HG02973 (cell line): ENCODE measurements around the gene MXI1.

Experiments
- ATAC-seq: cut with Tn5 transposase; IDR thresholded peaks from one replicate; pipeline ENCODE4 v1.9.1; 2021; ENCODE audit warnings: moderate library complexity; ENCODE audit not compliant: unreplicated experiment

MXI1 gene

DNA sequence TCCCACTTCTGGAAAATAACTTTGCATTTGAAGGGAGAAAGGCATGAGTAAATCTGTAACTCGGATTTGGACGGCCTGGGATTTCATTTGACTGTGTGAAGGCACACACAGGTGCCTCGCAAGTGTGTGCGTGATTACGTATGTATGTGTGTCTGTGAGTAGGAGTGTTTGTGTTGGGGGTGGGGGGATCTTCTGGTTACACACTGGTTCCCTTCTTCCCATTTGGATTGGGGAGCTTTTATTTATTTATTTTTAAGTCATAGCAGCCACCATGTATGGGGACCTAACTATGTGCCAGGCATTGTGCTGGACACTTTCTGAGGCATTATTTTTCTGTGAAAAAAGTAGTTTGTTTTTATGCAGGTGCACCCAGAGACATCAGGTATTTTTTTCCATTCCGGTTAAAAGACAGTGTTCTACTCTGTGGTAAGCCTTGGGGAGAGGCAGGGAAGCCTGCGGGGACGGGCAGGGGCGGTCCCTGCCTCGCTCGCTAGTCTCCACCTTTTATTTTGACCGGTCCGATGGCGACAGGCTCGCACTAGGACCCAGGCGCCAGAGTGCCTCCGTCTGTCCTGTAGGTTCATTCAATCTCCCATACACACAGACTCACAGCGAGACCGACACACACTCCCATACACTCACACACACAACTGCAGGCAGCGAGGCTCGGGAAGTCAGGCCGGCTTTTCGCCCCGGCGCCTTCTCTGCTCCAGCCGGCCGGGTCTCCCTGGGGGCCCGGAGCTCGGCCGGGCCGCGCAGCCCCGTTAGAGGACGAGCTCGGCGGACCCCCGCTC is at the start of gene MXI1:
TSS of gene MXI1 (plus strand) at position 595 of the 794 bp plus-strand sequence. CDS start 204 bp downstream, outside the sequence.
- peak; percentile 52 for ATAC-seq

DNA sequence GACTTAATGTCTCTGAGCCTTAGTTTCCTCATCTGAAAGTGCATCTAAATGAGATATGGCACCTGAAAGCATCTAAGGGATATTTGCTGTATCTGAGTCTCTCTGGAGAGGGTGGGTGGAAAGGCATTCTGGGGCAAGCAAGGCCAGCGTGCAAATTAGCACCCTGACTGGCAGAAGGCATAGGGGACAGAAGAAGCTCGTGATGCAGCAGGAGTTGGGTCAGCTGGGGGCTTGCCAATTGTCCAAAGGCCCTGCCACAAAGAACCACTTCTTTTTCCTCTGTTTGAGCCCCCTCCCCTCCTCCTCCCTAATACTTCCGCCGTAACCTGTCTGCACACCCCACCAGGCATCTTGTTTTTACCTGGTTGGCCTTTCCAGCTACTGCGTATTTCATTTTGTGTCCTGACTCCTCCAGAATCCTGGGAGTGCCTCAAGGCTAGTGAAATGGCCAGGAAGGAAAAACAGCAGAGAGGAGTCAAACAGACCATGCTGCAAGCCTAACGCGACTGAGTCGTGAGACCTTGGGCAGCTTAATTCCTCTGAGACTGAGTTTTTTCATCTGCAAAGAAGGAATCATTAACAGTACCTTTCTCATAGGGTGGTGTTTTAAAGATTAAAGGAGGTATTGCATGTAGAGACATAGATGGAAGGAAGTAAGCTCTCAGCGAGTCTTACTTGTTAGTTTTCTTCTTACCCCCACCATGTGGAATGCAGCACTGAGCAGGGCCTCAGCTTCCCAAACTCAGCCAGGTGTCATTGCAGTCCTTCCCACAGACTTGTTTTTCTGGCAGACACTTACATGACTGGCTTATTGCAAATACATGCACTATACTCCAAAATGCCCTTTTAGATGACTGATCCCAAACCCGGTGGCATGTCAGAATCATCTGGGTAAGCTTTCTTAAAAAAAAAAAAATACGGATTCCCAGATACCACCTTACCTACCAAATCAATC is 49.1 kb upstream of the MXI1 start:
- ATAC-seq = no peak

DNA sequence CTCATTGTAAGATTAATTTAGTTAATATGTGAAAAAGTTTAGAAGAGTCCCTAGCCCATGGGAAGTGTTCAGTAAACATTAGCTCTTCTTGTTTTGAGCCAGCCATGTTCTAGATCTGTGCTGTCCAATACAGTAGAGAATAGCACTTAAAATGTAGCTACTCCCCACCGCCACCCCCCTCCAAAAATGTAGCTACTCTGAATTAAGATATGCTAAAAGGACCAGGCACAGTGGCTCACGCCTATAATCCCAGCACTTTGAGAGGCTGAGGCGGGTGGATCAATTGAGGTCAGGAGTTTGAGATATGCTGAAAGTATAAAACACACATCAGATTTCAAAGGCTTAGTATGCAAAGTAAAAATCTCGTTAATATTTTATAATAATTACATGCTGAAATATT is 47.3 kb upstream of the MXI1 start:
- ATAC-seq = no peak

DNA sequence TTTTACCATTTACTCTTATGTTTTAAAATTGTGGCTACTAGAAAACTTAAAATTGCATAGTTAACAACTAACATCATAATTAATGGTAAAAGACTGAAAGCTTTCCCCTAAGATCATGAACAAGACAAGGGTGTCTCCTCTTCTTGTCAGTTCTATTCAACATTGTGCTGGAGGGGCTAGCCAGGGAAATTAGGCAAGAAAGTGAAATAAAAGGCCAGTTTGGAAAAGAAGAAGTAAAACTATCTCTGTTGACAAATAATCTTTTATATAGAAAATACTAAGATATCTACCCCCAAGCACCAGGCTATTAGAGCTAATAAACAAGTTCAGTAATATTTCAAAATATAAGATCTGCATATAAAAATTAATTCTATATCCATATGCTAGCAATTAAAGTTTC is 46.9 kb upstream of the MXI1 start:
- ATAC-seq = no peak

DNA sequence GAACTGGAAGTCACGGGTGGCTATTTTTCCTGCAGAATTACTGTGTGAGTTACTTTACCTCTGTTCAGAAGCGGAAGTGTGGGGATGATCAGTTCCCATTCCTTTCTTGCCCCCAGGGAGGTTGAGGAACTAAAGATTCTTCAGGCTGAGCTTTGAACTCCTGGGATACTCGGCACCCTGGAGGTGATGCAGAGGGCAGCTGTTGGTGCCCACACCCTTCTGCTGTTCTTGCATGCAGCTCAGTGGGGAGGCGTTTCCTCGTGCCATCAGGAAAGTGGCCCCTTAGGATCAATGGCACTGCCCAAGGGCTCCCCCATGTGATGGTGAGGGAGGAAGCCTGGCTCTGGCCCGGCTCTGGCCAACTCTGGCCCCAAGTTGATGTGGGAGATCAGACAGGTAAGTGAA is 44.7 kb upstream of the MXI1 start:
- no peak for ATAC-seq

DNA sequence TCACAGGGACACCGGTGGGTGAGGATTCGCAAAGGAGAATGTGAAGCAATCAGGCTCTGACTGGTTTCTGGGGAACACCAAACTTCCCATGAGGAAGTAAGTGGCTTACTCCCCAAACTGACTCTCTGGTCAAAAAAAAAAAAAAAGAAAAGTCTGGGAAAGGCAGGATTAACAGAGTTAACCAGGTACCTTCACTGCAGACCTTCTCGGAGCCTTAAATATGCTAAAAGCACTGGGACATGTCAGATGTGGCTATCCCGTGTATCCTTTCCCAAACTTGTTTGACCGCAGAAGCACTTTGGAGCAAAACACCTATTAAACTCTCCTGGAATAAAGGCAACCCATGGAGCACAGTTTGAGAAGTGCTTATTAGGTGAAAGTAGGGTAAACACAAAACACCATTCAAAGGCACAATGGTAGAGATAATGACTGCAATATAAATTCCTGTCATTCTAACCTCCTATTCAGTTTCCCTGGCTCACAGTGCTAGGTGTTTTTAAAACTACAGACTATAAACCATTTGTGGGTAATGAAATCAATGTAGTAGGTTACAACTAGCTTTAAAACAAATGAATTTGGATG is 44.1 kb upstream of the MXI1 start:
- ATAC-seq = no peak

DNA sequence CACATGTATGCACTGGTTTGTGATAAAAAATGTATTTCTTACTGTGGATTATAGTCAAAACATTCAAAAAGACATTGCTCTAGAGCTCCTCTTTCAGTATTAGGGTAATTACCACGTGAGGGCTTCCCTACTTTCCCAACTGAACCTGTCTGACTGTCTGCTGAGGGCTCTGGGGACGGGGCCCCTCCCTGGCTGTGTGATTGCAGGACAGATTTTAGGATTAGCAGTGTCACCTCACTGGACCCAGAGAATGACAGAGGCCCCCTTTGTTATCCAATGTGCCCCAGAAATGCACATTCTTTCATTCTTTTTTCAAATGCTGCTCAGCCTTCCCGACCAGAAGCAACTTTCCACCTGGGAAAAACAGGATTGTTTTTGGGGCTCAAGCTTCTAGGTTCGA is 43.6 kb upstream of the MXI1 start:
- no peak for ATAC-seq

DNA sequence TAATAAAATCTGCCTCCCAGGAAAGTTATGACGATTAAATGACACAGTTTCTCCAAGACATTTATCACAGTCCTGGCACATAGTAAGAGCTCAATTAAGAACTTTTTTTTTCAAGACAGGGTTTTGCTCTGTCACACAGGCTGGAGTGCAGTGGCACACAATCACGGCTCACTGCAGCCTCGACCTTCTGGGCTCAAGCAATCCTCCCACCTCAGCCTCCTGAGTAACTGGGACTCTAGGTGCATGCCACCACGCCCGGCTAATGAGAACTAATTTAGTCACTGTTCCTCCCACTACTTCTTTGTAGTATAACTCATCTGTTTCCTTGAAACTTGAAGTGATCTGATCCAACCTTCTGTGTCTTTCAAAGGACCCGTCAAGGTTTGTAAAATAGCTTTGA is 42.2 kb upstream of the MXI1 start:
- no peak for ATAC-seq

DNA sequence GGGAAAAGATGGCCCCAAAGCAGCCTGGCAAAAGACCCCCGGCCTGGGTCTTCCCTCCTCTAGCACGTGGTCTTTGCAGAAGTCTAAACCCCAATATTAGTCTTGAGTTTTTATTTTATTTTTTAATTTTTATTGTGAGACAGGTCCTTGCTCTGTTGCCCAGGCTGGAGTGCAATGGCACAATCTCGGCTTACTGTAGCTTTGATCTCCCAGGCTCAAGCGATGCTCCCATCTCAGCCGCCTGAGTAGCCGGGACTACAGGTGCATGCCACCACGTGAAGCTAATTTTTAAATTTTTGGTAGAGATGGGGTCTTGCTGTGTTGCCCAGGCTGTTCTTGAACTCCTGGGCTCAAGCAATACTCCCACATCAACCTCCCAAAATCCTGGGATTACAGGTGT is 40.3 kb upstream of the MXI1 start:
- no peak for ATAC-seq

DNA sequence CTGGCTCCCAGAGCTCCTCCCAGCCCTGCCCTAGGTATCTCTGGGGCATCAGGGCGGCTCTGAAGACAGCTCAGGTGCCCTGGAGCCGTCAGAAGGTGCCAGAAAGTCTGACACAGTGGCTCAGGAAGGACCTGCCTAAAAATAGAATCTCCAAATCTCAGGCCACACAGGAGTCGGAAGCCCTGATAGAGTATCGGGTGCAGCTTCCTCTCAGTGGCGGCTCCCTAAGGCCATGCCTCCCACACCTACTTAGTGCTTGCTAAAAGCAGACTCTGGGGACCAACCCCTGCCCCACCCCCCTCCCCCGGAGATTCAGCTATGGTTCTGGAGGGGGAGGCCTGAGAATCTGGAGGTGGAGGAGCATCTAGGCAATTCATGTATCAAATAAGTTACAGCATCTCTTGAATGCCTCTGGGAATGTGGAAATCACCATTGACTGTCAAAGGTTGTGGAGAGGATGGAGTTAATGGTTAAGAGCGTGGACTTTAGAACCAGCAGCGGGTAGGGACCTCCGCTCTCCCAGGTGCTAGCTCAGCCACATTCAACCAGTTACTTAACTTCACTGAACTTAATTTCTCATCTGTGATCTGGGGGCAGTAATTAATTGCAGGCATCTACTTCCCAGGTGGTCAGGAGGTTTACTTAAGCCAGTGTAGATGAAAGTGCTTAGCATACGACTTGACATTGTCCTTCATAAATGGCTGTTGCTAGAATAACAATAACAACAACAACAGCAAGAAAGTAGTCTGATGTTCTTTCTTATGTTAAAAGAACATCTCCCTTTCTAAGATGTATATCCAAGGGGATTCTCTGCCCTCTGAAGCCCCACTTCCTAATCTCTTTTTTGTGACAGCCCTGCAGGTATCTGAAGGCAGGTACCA is 38.6 kb upstream of the MXI1 start:
- ATAC-seq = no peak

DNA sequence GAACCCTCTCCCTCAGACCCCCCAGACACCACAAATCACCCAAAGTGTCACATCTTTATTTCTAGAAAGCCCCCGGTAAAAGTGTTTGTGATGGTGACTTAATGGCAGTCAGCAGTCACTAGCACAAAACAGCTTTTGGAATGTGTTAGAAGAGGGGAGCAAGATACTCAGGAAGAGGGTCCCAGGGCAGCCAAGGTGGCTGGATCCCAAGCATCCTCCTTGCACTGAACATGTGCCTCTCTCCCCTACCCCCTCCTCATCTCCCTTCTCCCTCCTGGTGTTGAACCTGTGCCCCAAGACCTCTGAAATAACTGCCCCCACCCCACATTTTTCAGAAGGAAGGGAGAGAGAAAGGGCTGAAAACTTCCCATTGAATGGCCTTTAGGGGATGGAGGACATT is 37.8 kb upstream of the MXI1 start:
- ATAC-seq = no peak

DNA sequence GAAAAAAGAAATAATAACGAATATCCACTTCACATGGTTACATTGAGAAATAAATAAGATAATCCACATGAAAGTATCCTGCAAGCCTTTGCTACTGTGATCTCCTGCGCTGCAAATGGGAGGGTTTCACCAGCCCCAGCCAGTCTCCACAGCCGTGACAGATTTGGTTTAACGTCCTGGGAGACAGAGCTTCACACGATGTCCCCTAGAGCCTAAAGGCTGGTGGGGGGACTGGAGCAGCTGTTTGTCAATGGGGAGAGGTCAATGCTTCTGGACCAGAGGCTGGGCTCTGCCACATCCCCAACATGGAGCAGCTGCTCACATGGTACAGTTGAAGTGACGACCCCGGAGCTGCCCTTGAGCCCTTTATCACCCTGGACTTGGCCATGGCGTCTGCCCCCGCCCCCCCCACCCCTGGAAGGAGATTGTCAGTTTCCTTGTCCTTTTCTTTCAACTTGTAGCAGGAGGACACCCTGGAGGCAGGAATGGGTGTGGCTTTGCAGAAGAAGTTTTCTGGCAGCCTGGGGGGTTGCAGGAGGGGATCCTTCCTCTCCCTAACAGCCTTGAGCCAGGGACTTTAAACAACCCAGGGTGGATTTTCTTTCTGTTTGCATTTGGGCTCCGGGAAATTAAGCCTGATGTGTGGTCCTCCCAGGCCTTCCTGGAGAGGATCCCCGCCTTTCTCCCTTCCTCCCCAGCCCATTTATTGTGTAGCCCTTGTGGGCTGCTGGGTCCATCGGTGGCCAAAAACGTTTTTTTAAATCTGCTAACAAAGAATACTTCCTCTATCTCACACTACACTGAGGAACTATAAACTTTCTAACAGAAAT is 37.0 kb upstream of the MXI1 start:
- no peak for ATAC-seq

DNA sequence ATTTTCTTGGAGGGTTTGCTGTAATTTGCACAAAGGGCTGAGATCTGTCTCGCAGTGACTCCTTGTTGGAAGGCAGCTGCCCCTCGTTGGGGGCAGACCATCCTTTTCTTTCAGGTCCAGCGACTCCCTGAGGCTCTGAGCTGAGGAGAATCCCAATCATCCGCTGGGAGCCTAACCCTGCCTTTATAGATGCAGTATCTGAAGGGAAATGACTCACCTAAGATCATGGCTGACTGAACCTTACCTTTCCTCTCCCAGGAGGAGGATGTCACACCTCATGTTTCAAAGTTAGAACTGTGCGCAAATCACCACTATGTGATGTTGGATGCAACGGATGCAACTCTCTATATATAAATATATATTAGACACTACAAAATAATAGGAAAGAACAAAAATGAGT is 36.4 kb upstream of the MXI1 start:
- ATAC-seq = no peak

DNA sequence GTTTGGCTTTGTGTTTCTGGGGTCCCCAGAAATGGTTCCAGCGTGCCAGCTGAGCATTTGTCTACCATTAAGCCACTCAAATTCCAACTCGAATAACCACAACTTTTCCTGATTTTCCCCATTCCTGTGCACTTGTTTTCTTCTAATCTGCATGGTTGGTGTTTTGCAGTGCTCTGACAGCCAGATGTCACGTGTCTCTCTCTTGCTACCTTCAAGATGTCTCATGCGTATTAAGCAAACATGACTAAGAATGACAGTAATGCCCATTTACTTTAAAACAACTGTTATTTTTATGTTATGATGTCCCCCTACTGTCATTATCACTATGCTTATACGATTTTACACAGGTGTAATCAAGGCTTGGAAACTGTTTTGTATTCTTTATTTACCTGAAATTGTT is 35.2 kb upstream of the MXI1 start:
- ATAC-seq = no peak

DNA sequence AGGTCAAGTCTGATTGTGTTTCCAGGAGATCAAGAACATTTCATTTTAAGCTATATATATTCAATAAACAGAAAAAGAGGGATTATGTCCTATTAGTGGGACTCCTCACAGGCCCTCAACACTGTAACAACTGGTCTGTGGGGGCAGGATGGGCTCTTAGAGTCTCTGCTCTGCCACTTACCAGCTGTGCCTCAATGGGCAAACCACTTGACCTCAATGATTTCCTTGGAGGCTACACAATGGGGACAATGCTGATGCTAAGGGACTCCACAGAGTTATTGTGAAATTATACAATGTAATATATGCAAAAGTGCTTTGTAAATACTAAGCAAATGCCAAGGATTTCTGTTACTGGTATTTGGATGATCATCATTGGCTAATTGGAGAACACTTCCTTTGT is 33.2 kb upstream of the MXI1 start:
- ATAC-seq = no peak

DNA sequence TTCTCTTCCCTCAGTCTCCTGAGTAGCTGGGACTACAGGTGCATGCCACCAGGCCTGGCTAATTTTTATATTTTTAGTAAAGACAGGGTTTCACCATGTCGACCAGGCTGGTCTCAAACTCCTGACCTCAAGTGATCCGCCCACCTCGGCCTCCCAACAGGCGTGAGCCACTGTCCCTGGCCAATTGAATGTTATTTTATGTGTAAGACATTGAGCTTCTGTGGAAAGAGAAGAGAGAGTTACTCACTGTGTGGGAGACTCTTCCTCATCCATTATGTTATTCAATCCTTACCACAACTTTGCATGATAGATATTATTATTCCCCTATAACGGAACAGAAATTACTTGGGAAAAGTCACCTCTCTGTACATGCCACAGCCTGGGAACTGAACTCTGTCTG is 32.6 kb upstream of the MXI1 start:
- ATAC-seq = no peak

DNA sequence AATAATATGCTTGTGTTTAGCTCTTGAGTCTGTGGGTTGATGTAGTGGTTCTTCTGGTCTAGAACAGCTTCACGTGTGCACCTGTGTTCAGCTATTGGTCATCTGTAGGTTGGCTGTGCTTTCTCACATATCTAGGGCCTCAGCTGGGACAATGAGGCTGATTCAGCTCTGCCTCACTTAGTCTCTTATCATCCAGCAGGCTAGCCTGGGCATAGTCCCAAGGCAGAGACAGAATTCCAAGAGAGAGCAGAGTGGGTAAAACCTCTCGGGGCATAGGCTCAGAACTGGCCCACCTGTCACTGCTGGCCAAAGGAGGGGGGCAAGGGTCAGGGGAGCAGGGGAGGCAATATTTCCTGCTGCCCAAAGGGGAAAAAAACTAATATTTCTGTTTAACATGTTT is 32.0 kb upstream of the MXI1 start:
- no peak for ATAC-seq

DNA sequence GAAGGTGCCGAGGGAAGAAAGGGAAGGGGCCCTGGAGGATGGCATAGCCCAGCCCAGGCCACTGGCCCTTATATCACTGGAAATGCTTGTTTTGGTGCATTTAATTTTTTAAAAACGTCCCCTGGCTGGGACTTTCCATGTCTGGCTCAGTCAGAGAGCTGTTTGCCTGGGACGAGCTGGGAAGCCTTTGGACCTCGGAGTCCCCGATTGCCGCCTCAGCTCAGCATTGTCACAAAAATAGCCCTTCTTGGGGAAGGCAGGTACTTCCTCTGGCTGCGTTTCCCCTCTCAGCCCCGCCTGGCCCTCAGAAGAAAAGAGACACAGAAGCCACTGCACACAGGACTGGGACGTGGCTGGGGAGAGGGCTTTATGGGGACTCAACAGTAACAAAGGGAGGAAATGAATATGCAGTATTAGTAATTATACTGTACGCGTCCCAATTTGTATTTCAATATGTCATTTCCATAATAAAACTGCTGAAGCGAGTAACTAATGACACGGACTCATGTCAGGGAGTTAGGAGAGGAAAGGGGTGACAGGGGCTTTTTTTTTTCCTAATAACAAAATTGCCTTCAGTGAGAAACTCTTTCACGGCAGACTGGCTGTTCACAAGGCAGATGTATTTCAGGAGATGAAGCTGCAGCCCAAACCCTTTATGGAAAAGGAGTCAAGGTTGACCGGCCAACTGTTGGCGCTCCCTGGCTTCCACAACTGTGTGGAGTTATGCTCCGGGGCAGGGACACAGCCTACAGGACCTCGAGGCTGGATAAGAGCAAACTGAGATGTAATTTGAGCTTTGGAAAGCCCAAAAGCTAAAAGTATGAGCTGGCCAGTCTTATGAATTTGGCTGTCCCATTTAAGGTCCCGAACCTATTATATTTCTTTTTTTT is 31.0 kb upstream of the MXI1 start:
- no peak for ATAC-seq

DNA sequence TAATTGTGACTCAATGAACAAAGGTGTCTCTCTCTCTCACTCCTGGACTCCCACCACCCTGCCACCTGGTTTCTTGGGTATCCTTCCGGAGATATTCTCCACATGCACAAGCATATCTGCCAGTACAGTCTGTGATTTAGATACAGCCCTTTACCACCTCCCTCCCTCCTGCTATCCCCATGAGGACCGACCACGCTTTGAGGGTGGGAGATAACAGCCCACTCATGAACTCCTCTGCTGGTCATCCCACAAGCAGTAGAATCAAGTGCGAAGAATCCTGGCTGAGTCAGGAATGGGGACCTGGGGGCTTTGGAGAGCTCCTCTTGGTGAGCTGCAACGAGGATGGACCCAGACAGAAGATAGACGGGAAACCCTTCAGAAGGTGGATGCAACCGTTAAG is 28.2 kb upstream of the MXI1 start:
- ATAC-seq = no peak
